OCI-LY1 (cell line): Measurements from ENCODE around the gene GATA6.

ENCODE experiments used
- H2AFZ ChIP-seq: fragments of 200-600 bp; sonication (generic), shearing (Covaris generic); 2 replicates; pipeline ENCODE4 v1.6.0; 2014; ENCODE audit warnings: antibody characterized with exemption, mild to moderate bottlenecking, low read length
- H3F3A ChIP-seq: fragments of 200-600 bp; sonication (generic), shearing (Covaris generic); 2 replicates; pipeline ENCODE4 v1.6.0; 2014; ENCODE audit warnings: mild to moderate bottlenecking, antibody characterized with exemption, low read length, moderate library complexity; ENCODE audit not compliant: insufficient read depth
- H3K27ac ChIP-seq: fragments of 200-600 bp; sonication (generic); 2 replicates; pipeline ENCODE4 v1.5.1; 2014; ENCODE audit warnings: low read length, mixed run types, mild to moderate bottlenecking, low read depth; ENCODE audit not compliant: poor library complexity, severe bottlenecking
- H3K27me3 ChIP-seq: fragments of 200-600 bp; sonication (generic); 2 replicates; pipeline ENCODE4 v1.6.0; 2014; ENCODE audit warnings: antibody characterized with exemption, mild to moderate bottlenecking, low read length, moderate library complexity; ENCODE audit not compliant: insufficient read depth
- H3K36me3 ChIP-seq: fragments of 200-600 bp; sonication (generic); 2 replicates; pipeline ENCODE4 v1.6.1; 2014; ENCODE audit warnings: mild to moderate bottlenecking, antibody characterized with exemption, low read length, moderate library complexity, mixed read lengths; ENCODE audit not compliant: insufficient read depth
- H3K4me1 ChIP-seq: fragments of 200-600 bp; sonication (generic); 2 replicates; pipeline ENCODE4 v1.5.1; 2014; ENCODE audit warnings: mild to moderate bottlenecking, low read length, moderate library complexity; ENCODE audit not compliant: insufficient read depth, severe bottlenecking
- H3K4me2 ChIP-seq: fragments of 200-600 bp; sonication (generic), shearing (Covaris generic); 2 replicates; pipeline ENCODE4 v1.6.1; 2014; ENCODE audit warnings: low read length
- H3K4me3 ChIP-seq: fragments of 200-600 bp; sonication (generic); 2 replicates; pipeline ENCODE4 v1.5.1; 2014; ENCODE audit warnings: low read length, low read depth, mild to moderate bottlenecking, mixed read lengths; ENCODE audit not compliant: poor library complexity, severe bottlenecking
- H3K79me2 ChIP-seq: fragments of 200-600 bp; shearing (Covaris generic); 2 replicates; pipeline ENCODE4 v1.6.1; 2016; ENCODE audit warnings: mixed run types, low read length, mixed read lengths; ENCODE audit not compliant: insufficient read depth
- H3K9ac ChIP-seq: fragments of 200-600 bp; sonication (generic), shearing (Covaris generic); 2 replicates; pipeline ENCODE4 v1.6.1; 2014; ENCODE audit warnings: mild to moderate bottlenecking, low read length, mixed read lengths
- H3K9me2 ChIP-seq: fragments of 200-600 bp; sonication (generic), shearing (Covaris generic); 2 replicates; pipeline ENCODE4 v1.6.1; 2014; ENCODE audit warnings: low read depth, mild to moderate bottlenecking, low read length, mixed read lengths
- H3K9me3 ChIP-seq: fragments of 200-600 bp; shearing (Covaris generic); 2 replicates; pipeline ENCODE4 v1.6.1; 2014; ENCODE audit warnings: low read length, mixed read lengths
- H4K20me1 ChIP-seq: fragments of 200-600 bp; sonication (generic), shearing (Covaris generic); 2 replicates; pipeline ENCODE4 v1.6.0; 2016; ENCODE audit warnings: mild to moderate bottlenecking, low read length; ENCODE audit not compliant: insufficient read depth
- EZH2 ChIP-seq: fragments of 200-600 bp; sonication (generic), shearing (Covaris generic); IDR thresholded peaks from 2 replicates; pipeline ENCODE4 v1.8.0; 2017; ENCODE audit warnings: borderline replicate concordance, mixed run types, mild to moderate bottlenecking, antibody characterized with exemption, low read length, moderate library complexity, mixed read lengths
- TF ChIP-seq, protein P1 (sequence below): fragments of 200-600 bp; sonication (generic), shearing (Covaris generic); IDR thresholded peaks from 2 replicates; pipeline ENCODE4 v1.5.1; 2017; ENCODE audit warnings: mild to moderate bottlenecking, antibody characterized with exemption, low read length, moderate library complexity, mixed read lengths

The GATA6 gene

DNA sequence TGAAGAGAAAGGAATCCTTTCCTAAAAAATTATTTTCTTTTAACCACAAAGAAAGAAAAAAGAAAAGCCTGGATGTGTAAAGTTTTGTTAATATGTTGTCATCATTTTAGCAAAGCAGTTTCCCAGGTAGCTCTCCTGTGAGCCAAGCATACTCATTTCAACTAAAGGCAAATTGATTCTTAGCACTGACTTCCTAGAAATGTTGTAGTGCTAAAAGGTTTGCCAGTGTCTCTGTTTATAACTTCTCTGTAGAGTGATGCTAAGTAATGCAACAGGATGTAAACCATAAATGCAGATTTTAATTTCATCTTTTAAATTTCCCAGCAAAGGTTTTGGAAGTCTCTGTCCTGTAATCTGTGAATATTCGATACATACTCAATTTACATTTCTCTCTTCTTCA lies 10.2 kb downstream of the GATA6 start:
- Histone ChIP-seq H3K4me3 (no peak overlapping the region), H3K36me3 (no peaks in the 10 kb centered on the region), H3K79me2 (no peaks in the 10 kb centered on the region), H3K9me2 (no peaks in the 10 kb centered on the region), H3K9me3 (no peaks in the 10 kb centered on the region), H3K9ac (no peak overlapping the region), H4K20me1 (no peaks in the 10 kb centered on the region), H3F3A (no peaks in the 10 kb centered on the region), H3K4me1 (no peaks in the 10 kb centered on the region), H3K27me3 (no peaks in the 10 kb centered on the region), H3K27ac (no peak overlapping the region), H3K4me2 (no peak overlapping the region), H2AFZ (no peak overlapping the region)
- TF ChIP-seq, protein P1, sequence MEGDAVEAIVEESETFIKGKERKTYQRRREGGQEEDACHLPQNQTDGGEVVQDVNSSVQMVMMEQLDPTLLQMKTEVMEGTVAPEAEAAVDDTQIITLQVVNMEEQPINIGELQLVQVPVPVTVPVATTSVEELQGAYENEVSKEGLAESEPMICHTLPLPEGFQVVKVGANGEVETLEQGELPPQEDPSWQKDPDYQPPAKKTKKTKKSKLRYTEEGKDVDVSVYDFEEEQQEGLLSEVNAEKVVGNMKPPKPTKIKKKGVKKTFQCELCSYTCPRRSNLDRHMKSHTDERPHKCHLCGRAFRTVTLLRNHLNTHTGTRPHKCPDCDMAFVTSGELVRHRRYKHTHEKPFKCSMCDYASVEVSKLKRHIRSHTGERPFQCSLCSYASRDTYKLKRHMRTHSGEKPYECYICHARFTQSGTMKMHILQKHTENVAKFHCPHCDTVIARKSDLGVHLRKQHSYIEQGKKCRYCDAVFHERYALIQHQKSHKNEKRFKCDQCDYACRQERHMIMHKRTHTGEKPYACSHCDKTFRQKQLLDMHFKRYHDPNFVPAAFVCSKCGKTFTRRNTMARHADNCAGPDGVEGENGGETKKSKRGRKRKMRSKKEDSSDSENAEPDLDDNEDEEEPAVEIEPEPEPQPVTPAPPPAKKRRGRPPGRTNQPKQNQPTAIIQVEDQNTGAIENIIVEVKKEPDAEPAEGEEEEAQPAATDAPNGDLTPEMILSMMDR = no peak
- TF ChIP-seq EZH2 = no peak

DNA sequence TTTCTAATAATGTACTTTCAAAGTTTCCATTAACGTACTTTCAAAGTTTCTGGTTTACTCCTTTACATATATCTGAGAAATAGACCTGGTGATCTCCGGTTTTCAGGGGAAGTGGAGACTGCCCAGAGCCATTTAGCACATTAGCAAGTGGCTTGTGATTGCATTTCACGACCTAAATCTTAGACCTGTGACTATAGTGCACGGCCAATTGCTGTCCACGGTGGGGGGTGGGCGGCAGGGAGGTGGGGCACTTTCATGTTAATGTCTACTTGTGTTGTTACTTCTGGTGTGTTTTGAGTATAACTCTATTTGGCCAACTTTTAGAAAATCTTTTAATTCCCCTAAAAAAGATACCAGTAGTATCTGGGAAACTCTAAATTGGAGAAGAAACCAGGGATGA lies 11.3 kb downstream of the GATA6 start:
- H3K27me3 ChIP-seq = no peaks in the 10 kb centered on the region
- H3K36me3 ChIP-seq = no peaks in the 10 kb centered on the region
- no peak overlapping the region for H3K4me2 ChIP-seq
- no peak overlapping the region for H3K27ac ChIP-seq
- H3K9me2 ChIP-seq = no peaks in the 10 kb centered on the region
- no peak for TF ChIP-seq EZH2
- TF ChIP-seq, protein P1 = no peak
- no peak overlapping the region for H3K4me3 ChIP-seq
- H3F3A ChIP-seq = no peaks in the 10 kb centered on the region
- H4K20me1 ChIP-seq = no peaks in the 10 kb centered on the region
- no peak overlapping the region for H3K9ac ChIP-seq
- H2AFZ ChIP-seq = no peak overlapping the region
- no peaks in the 10 kb centered on the region for H3K9me3 ChIP-seq
- no peaks in the 10 kb centered on the region for H3K4me1 ChIP-seq
- no peaks in the 10 kb centered on the region for H3K79me2 ChIP-seq

DNA sequence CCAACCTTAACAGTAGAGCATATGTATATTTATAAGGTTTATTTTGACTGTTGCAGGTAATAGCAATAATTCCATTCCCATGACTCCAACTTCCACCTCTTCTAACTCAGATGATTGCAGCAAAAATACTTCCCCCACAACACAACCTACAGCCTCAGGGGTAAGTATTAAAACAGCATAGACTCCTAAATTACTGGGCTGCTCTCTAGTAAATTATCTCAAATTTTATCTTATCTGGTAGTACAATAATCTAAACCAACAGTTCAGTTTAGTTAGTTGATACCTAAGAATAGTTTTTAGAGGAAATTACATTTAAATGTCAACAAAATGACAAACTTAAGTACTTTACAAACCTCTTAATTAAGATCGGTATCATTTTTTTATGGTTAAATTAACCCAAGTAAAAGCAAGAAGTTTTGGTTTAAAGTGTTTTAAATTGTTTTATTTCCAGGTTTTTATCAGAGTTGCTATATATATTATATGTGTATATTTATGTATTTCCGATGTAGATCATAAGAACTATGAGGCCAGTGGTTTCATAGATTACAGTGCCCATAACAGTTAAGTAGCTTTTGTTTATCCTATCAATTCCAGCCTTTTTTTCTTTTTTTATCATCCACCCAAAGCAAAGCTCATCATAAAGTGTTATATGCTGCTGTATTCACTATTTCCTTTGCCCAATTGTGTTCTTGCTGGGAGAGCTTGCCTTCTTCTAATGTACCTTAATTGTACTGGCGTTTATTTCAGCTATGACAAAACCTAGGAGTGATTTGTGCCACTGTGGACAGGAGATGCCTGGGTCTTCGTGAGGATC lies 13.7 kb downstream of the GATA6 start:
- H3K9me3 ChIP-seq = no peaks in the 10 kb centered on the region
- no peak overlapping the region for H3K27ac ChIP-seq
- H4K20me1 ChIP-seq = no peaks in the 10 kb centered on the region
- no peak overlapping the region for H2AFZ ChIP-seq
- H3K4me3 ChIP-seq = no peak overlapping the region
- TF ChIP-seq EZH2 = no peak
- TF ChIP-seq, protein P1 = no peak
- H3K27me3 ChIP-seq = no peaks in the 10 kb centered on the region
- H3K9me2 ChIP-seq = no peaks in the 10 kb centered on the region
- H3F3A ChIP-seq = no peaks in the 10 kb centered on the region
- H3K79me2 ChIP-seq = no peaks in the 10 kb centered on the region
- no peaks in the 10 kb centered on the region for H3K36me3 ChIP-seq
- H3K4me1 ChIP-seq = no peaks in the 10 kb centered on the region
- H3K9ac ChIP-seq = no peak overlapping the region
- H3K4me2 ChIP-seq = no peak overlapping the region
